Right kidney (tissue), 1 donor: Measurements from ENCODE around the gene SESN3.

Source experiments
- DNase-seq: peaks from one replicate; pipeline ENCODE4 v3.0.0-alpha.2; 2016

SESN3 gene

GRCh38 chr11:95121698-95122097, 109.3 kb downstream of the SESN3 start:
- no peak for DNase-seq

GRCh38 chr11:95119361-95120060, 111.5 kb downstream of the SESN3 start:
- no peak for DNase-seq

GRCh38 chr11:95115597-95115996, 115.4 kb downstream of the SESN3 start:
- no peak for DNase-seq
